Adrenal gland (tissue), 5 donors: ENCODE data around the gene CRIP1.

ENCODE experiments used
- POLR2A ChIP-seq, 2 donors: fragments of 450-650 bp; IDR thresholded peaks; one replicate each; pipeline ENCODE4 v1.6.1; 2017; ENCODE audit warnings: antibody characterized with exemption in 2 of 2, mild to moderate bottlenecking in 2 of 2, moderate library complexity in 1 of 2
- TF ChIP-seq, protein P1 (sequence below), 6 experiments: fragments of 450-650 bp in 4 of 6; fragments of 200-600 bp in 2 of 6; sonication (generic) in 1 of 6; IDR thresholded peaks; 1 replicate in 5 of 6; 2 replicates in 1 of 6; pipeline versions ENCODE4 v1.5.1 to v1.8.0; 2016 to 2021; ENCODE audit warnings: antibody characterized with exemption in 6 of 6, mild to moderate bottlenecking in 2 of 6, moderate library complexity in 1 of 6
- donor health status: DM: no; HTN: no; CAD: no.

DNA sequence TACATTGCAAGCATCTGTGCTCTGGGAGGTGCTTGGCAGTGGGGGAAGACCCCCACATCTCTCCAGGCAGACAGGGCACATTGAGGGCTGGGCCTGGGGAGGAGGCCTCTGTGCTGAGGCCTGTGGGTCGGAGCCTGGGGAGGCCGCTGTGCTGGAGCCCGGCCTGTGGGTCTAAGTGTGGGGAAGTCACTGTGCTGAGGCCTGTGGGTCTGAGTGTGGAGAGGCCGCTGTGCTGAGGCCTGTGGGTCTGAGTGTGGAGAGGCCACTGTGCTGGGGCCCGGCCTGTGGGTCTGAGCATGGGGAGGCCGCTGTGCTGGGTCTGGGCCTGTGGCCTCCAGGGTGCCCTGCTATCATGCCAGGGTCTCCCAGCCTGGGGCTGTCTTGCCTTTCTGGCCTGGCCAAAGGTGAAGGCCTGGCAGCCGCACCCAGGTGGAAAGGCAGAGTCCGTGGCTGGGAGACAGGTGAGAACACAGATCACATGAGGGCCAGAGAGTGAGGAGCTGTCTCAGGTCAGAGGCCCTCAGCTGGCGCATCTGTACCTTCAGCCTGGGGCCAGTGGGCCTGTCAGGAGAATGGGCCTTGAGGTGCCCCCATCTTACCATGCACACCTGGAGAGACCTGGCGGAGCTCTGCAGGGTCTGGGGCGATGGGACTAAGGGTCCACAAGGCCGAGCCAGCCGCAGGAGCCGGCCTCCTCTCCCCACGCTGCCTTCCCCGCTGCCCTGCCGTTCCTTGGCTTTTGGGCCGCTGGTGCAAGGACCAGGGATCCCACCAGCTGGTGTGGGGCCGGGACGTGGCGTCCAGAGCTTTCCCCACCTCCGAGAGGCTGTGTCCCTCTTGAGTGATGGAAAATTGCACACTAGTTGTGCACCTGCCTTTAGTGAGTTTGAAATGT is 30.7 kb upstream of the CRIP1 start:
- TF ChIP-seq POLR2A (IDR thresholded peaks at IDR 0.05), result no peak
- TF ChIP-seq, protein P1, sequence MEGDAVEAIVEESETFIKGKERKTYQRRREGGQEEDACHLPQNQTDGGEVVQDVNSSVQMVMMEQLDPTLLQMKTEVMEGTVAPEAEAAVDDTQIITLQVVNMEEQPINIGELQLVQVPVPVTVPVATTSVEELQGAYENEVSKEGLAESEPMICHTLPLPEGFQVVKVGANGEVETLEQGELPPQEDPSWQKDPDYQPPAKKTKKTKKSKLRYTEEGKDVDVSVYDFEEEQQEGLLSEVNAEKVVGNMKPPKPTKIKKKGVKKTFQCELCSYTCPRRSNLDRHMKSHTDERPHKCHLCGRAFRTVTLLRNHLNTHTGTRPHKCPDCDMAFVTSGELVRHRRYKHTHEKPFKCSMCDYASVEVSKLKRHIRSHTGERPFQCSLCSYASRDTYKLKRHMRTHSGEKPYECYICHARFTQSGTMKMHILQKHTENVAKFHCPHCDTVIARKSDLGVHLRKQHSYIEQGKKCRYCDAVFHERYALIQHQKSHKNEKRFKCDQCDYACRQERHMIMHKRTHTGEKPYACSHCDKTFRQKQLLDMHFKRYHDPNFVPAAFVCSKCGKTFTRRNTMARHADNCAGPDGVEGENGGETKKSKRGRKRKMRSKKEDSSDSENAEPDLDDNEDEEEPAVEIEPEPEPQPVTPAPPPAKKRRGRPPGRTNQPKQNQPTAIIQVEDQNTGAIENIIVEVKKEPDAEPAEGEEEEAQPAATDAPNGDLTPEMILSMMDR (IDR thresholded peaks at IDR 0.05), result no peak
